Measurements from ENCODE around the gene RNASEL.

- TF ChIP-seq USF2 (IDR thresholded peaks at IDR 0.05; ENCODE audit: low read depth, low read length) (no peak), USF2 (CRISPR knock-in tag; IDR thresholded peaks at IDR 0.05; ENCODE audit: borderline replicate concordance) (no peak), KAT2B (IDR thresholded peaks at IDR 0.05; ENCODE audit: borderline replicate concordance, low read depth, low read length) (no peak)
Measured at GRCh38 chr1:182560392-182560984, 28.6 kb downstream of the RNASEL start.
